Body of pancreas (tissue), 4 donors: ENCODE measurements around the gene KNOP1.

Experiments
- CTCF ChIP-seq, 7 experiments: fragments of 450-650 bp in 4 of 7; fragments of 200-600 bp in 3 of 7; sonication (generic) in 3 of 7; IDR thresholded peaks; one replicate each; pipeline ENCODE4 v1.5.1; 2016 to 2019; ENCODE audit warnings: antibody characterized with exemption in 7 of 7
- POLR2A ChIP-seq, 3 donors: fragments of 450-650 bp; IDR thresholded peaks; one replicate each; pipeline ENCODE4 v1.6.1; 2016; ENCODE audit warnings: antibody characterized with exemption in 3 of 3, mild to moderate bottlenecking in 2 of 3

- TF ChIP-seq CTCF (IDR thresholded peaks at IDR 0.05) (no peak), POLR2A (IDR thresholded peaks at IDR 0.05) (no peak)
These were observed 29.5 kb downstream of the KNOP1 start for GRCh38 chr16:19688396-19689024.
